ENCODE data around the gene MRPS27. TPM values are rescaled to one million over a fixed set of nuclear protein-coding genes. Genes with fewer than 3 reads are reported as not detected.
"Not testable (repeated sequence)": the region's sequence is repeated elsewhere in the genome, so short reads cannot be mapped to it uniquely, and the experiment has no call there.

MRPS27 gene
- total RNA-seq, 2 experiments from 2014 or later: 93.3 to 113 TPM

DNA sequence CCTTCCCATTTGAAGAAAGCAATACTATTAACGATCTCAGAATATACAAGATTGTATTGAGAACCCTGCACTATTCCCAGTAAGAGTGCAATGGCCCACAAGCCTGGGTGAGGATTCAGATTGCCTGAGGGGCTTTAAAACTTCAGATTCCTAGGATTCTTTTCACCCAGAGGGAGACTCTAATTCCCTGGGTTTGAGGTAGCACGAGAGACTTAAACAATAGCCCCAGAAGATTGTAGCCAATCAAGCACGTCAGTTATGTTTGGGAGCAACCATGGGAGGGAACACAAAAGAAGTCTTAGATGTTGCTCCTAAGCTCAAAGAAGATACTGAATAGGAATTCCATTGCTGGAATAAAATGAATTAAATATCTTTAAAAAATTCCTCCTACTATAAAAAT is 17.9 kb downstream of the MRPS27 start:
- H3K27ac Mint-ChIP-seq: no peak overlapping the region
- intact Hi-C loops (cut with DNase I, micrococcal nuclease): loop anchor here (10.0 kb wide), 3 partner anchors 517 to 1263 kb away; partner anchors contain the start of genes BDP1 (in 2 of the 2), ANKRA2 (in 1 of the 2) and UTP15 (in 1 of the 2)
- peaks cover 32% of the 10 kb centered on the region for H3K36me3 Mint-ChIP-seq (ENCODE audit: low read depth)
- H3K4me3 Mint-ChIP-seq: no peak overlapping the region
- no peaks in the 10 kb centered on the region for H3K9me3 Mint-ChIP-seq (ENCODE audit: low read depth)
- ATAC-seq (no peak), DNase-seq (no peak)
- ChIA-PET CTCF (interaction anchor here (0.6 to 0.7 kb wide), 3 partner anchors 9 to 155 kb away, joined by 3 read pairs; no protein-coding TSS in a partner anchor), POLR2A (no interaction called here)
- no peaks in the 10 kb centered on the region for H3K27me3 Mint-ChIP-seq
- H3K4me1 Mint-ChIP-seq: peaks cover 24% of the 10 kb centered on the region

DNA sequence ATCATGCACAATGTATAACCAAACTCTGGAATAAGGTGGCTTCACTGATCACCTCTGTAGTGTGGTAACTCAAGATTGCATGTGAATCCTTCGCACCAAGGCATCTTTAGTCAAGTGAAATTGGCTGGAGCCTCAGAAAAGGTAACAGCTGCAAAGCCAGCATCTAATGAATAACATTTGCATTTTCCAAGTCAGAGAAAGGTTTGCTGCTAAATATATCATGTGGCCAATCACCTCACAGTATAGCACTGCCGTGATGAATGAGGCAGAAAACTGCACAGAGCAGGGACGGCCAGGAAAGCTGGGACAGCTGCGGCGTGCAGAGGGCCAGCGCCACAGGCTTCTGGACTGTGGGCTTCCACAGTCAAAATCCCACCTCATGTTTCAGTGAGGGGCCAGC is 18.5 kb downstream of the MRPS27 start:
- ChIA-PET POLR2A (no interaction called here), CTCF (interaction anchor here (0.6 to 0.7 kb wide), 2 partner anchors 97 to 155 kb away, joined by 3 read pairs; no protein-coding TSS in a partner anchor)
- intact Hi-C loops (cut with DNase I, micrococcal nuclease): loop anchor here (10.0 kb wide), 3 partner anchors 517 to 1263 kb away; partner anchors contain the start of genes BDP1 (in 2 of the 2), ANKRA2 (in 1 of the 2) and UTP15 (in 1 of the 2)
- DNase-seq (no peak), ATAC-seq (no peak)
- peaks cover 24% of the 10 kb centered on the region for H3K4me1 Mint-ChIP-seq
- peaks cover 36% of the 10 kb centered on the region for H3K36me3 Mint-ChIP-seq (ENCODE audit: low read depth)
- H3K9me3 Mint-ChIP-seq (ENCODE audit: low read depth): no peaks in the 10 kb centered on the region
- H3K27ac Mint-ChIP-seq: no peak overlapping the region
- no peaks in the 10 kb centered on the region for H3K27me3 Mint-ChIP-seq
- H3K4me3 Mint-ChIP-seq: no peak overlapping the region

DNA sequence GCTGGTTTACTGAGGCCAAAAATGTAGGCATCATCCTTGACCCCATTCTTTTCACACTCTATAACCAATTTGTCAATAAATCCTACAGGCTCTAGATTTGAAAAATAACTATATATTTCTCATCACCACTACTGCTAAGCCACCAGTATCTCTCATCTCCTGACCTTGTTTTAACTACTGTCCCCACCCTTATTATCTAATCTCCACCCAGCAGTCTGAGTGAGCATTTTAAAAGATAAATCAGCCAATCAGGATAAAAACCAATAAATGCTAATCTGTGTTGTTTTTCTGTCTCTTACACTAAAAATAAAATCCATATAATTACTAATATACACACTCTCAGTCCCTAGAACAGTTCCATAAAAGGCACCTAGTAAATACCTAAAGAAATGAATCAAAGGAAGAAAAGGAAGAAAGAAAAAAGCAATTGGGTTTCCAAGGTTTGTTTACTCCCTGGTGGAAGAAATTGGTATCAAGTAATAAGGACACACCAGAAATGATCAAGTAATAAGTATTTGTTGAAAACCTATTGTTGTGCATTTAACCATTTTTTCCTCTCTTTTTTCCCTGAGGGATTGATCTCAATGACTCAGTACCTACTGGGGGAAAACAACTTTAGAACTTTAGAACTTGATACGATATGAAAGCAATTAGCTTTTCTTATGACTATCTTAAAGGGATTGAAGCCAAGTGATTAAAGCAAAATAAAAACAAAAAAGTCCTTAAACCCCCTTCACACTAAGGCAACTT is 19.3 kb downstream of the MRPS27 start:
- no peaks in the 10 kb centered on the region for H3K9me3 Mint-ChIP-seq (ENCODE audit: low read depth)
- DNase-seq: no peak
- CTCF ChIA-PET: interaction anchor here (1.6 kb wide), 1 partner anchor 20 kb away, joined by 5 read pairs; no protein-coding TSS in a partner anchor
- intact Hi-C loops (cut with DNase I, micrococcal nuclease): loop anchor here (10.0 kb wide), 3 partner anchors 516 to 1264 kb away; partner anchors contain the start of genes BDP1 (in 2 of the 2), ANKRA2 (in 1 of the 2) and UTP15 (in 1 of the 2)
- no peak overlapping the region for H3K27ac Mint-ChIP-seq
- no peak for ATAC-seq
- POLR2A ChIA-PET: no interaction called here
- no peak overlapping the region for H3K4me3 Mint-ChIP-seq
- peaks cover 42% of the 10 kb centered on the region for H3K36me3 Mint-ChIP-seq (ENCODE audit: low read depth)
- H3K27me3 Mint-ChIP-seq: no peaks in the 10 kb centered on the region
- H3K4me1 Mint-ChIP-seq: peaks cover 22% of the 10 kb centered on the region

DNA sequence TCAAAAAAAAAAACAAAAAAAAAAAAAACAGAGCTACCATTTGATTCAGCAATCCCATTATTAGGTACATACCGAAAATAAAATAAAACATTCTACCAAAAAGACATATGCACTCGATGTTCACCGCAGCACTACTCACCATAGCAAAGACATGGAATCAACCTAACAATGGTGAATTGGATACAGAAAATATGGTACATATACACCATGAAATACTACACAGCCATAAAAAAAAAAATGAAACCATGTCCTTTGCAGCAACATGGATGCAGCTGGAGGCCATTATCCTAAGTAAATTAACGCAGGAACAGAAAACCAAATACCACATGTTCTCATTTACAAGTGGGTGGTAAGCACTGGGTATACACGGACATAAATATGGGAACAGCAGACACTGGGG is 21.3 kb downstream of the MRPS27 start:
- Mint-ChIP-seq H3K36me3 (ENCODE audit: low read depth) (peaks cover 52% of the 10 kb centered on the region), H3K27ac (no peak overlapping the region), H3K27me3 (no peaks in the 10 kb centered on the region), H3K9me3 (ENCODE audit: low read depth) (no peaks in the 10 kb centered on the region), H3K4me3 (no peak overlapping the region), H3K4me1 (peaks cover 12% of the 10 kb centered on the region)
- ChIA-PET CTCF (interaction anchor here (1.1 to 1.6 kb wide), 3 partner anchors 10 to 18 kb away, joined by 3 to 5 read pairs (median 4); no protein-coding TSS in a partner anchor), POLR2A (no interaction called here)
- intact Hi-C loops (cut with DNase I, micrococcal nuclease): no loop called here
- DNase-seq (no peak), ATAC-seq (no peak)

DNA sequence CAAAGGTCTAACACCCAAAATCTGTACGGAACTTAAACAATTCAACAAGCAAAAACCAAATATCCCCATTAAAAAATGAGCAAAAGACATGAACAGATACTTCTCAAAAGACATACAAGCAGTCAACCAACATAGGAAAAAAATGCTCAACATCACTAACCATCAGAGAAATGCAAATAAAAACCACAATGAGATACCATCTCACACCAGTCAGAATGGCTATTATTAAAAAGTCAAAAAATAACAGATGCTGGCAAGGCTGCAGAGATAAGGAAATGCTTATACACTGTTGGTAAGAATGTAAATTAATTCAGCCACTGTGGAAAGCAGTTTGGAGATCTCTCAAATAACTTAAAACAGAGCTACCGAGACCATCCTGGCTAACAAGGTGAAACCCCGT is 21.9 kb downstream of the MRPS27 start:
- H3K9me3 Mint-ChIP-seq (ENCODE audit: low read depth); H3K27ac Mint-ChIP-seq; H3K4me3 Mint-ChIP-seq; H3K27me3 Mint-ChIP-seq; POLR2A ChIA-PET; intact Hi-C loops (cut with DNase I, micrococcal nuclease); DNase-seq; ATAC-seq: not testable (repeated sequence)
- CTCF ChIA-PET: interaction anchor here (1.1 kb wide), 1 partner anchor 16 kb away, joined by 3 read pairs; no protein-coding TSS in a partner anchor
- Mint-ChIP-seq H3K36me3 (ENCODE audit: low read depth) (peaks cover 56% of the 10 kb centered on the region), H3K4me1 (peaks cover 12% of the 10 kb centered on the region)

DNA sequence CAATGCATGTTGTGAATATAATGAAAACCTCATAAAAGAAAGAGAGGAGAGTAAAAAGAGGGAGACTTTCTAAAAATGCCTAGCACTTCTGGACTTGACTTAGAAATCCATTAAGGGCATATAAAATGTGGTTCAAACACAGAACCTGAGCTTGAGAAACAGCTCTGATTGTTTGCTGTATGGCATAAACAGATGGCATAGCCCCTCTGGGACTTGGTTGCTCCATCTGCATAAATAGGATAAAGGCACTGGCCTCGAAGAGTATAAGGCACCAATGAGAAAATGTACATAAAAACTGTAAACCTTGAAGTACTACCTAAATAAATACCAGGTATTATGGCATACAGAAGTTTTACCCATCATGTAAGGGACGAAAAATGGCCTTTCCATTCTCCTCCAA is 23.8 kb downstream of the MRPS27 start:
- Mint-ChIP-seq H3K27me3 (no peaks in the 10 kb centered on the region), H3K4me1 (peaks cover 12% of the 10 kb centered on the region), H3K27ac (no peak overlapping the region), H3K4me3 (no peak overlapping the region), H3K36me3 (ENCODE audit: low read depth) (peaks cover 48% of the 10 kb centered on the region), H3K9me3 (ENCODE audit: low read depth) (no peaks in the 10 kb centered on the region)
- intact Hi-C loops (cut with DNase I, micrococcal nuclease): no loop called here
- ATAC-seq (no peak), DNase-seq (no peak)
- POLR2A ChIA-PET: no interaction called here
- CTCF ChIA-PET: interaction anchor here (1.0 kb wide), 1 partner anchor 11 kb away, joined by 3 read pairs; no protein-coding TSS in a partner anchor

DNA sequence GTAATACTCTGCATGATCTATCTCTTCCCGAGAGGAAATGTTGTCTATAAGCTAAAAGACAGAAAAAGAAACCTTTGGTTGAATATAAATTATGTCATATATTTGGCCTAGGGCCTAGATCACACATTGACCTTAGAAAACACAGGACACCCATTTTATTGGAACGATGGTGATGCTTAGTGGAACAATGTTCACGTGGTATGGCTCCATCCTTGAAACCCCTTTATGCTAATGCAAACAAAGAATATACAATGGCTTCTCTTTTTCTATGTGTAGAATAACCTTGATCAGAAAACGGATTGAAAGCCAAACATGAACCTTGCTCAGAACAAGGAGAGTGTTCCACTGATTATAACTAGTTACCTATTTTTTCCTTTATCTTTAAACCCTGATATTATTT is 24.5 kb downstream of the MRPS27 start:
- ChIA-PET CTCF (interaction anchor here (1.0 kb wide), 1 partner anchor 12 kb away, joined by 3 read pairs; no protein-coding TSS in a partner anchor), POLR2A (interaction anchor here (0.6 kb wide), 1 partner anchor 9 kb away, joined by 3 read pairs; no protein-coding TSS in a partner anchor)
- DNase-seq (no peak), ATAC-seq (no peak)
- Mint-ChIP-seq H3K9me3 (ENCODE audit: low read depth) (no peaks in the 10 kb centered on the region), H3K4me3 (no peak overlapping the region), H3K36me3 (ENCODE audit: low read depth) (peaks cover 44% of the 10 kb centered on the region), H3K27ac (no peak overlapping the region), H3K4me1 (peaks cover 9% of the 10 kb centered on the region), H3K27me3 (no peaks in the 10 kb centered on the region)
- intact Hi-C loops (cut with DNase I, micrococcal nuclease): no loop called here

DNA sequence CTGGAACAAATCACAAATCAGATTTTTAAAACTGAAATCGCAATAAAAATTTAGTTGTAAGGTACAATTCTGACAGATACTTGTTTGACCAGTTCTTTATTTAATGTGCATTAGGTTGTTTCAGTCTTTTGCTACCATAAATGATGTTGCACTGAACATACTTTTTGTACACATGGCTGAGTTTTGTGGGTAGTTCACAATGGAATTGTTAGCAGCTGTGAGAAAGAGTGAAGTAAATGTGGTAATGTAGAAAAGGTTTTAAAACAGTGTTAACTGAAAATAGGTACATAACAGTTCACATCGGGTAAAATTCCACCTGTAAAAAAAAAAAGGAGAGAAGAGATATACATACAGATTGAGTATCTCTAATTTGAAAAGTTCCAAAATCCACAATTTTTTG is 25.6 kb downstream of the MRPS27 start:
- CTCF ChIA-PET: no interaction called here
- Mint-ChIP-seq H3K9me3 (ENCODE audit: low read depth) (no peaks in the 10 kb centered on the region), H3K4me1 (peaks cover 4% of the 10 kb centered on the region), H3K4me3 (no peak overlapping the region), H3K27ac (no peak overlapping the region), H3K27me3 (no peaks in the 10 kb centered on the region), H3K36me3 (ENCODE audit: low read depth) (peaks cover 39% of the 10 kb centered on the region)
- intact Hi-C loops (cut with DNase I, micrococcal nuclease): no loop called here
- POLR2A ChIA-PET: no interaction called here
- no peak for ATAC-seq
- no peak for DNase-seq

DNA sequence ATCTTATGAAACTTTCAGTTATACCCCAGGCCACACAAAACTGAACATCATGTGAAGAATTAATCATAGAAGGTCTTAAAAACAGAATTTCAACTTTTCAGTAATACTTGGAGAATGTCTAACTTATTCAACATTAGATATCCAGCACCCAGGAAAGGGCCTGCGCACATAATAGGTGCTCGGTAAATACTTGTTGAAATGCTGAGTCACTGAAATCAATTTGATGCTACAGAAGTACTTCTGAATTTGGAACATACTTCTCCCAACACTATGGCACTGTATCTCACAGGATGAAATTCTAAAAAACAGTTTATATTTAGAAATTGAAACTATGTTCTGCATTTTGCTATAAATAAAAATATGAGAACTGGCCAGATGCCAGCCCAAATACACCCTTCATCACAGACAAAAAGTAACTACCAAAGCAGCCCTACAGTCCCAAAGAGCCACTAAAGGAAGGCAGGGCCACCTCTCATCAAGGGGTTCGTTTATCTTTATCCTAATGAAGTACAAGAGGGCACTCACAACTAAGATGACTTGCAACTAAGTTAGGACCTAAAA is 26.5 kb downstream of the MRPS27 start:
- ChIA-PET POLR2A (no interaction called here), CTCF (interaction anchor here (1.2 to 1.3 kb wide), 2 partner anchors 9 to 15 kb away, joined by 3 to 6 read pairs; no protein-coding TSS in a partner anchor)
- no peak for DNase-seq
- Mint-ChIP-seq H3K4me1 (peaks cover 4% of the 10 kb centered on the region), H3K4me3 (no peak overlapping the region), H3K27me3 (no peaks in the 10 kb centered on the region), H3K27ac (no peak overlapping the region), H3K36me3 (ENCODE audit: low read depth) (peaks cover 41% of the 10 kb centered on the region), H3K9me3 (ENCODE audit: low read depth) (no peaks in the 10 kb centered on the region)
- ATAC-seq: no peak
- intact Hi-C loops (cut with DNase I, micrococcal nuclease): no loop called here

DNA sequence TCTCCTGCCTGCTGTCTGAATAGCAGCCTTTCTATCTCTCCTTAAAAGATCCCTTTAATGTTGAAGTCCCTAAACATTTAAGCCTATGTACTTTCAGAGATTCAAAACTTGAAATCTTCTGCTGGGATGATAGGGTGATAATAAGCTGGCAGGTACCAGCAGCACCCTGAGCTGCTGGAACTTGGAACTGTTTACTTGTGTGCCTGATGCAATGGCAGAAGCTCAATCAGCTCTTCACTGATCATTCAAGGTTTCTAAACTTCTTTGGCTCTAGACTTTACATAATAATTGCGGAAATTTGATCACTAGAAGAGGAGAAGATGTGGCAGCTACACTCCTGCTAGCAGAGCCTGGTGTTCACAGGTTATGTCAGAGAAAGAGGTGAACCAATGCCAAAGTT is 27.6 kb downstream of the MRPS27 start:
- intact Hi-C loops (cut with DNase I, micrococcal nuclease): no loop called here
- Mint-ChIP-seq H3K36me3 (ENCODE audit: low read depth) (peaks cover 46% of the 10 kb centered on the region), H3K9me3 (ENCODE audit: low read depth) (no peaks in the 10 kb centered on the region), H3K27ac (no peak overlapping the region), H3K4me1 (no peaks in the 10 kb centered on the region), H3K4me3 (no peak overlapping the region), H3K27me3 (no peaks in the 10 kb centered on the region)
- DNase-seq (no peak), ATAC-seq (no peak)
- POLR2A ChIA-PET: no interaction called here
- CTCF ChIA-PET: interaction anchor here (0.5 to 1.3 kb wide), 4 partner anchors 10 to 718 kb away, joined by 3 to 6 read pairs (median 3); no protein-coding TSS in a partner anchor

DNA sequence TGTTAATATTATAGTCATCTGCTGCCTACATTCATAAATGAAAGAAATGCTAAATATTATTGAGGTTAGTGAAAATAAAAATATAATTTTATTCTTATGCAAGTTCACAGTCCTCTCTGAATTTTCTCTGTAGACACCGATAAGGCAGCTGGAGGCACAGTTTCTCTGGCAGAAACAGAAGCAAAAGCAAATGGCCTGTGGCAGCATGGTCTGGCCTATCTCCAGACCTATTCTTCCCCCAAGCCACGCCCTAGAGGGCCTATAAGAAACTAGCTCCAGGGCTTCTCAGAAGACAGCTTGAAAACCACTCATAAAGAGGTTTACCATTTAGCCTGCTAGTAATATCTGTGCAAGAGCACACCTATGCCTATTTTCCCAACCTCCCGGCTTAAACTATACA is 28.4 kb downstream of the MRPS27 start:
- H3K27me3 Mint-ChIP-seq: no peaks in the 10 kb centered on the region
- H3K4me1 Mint-ChIP-seq: no peaks in the 10 kb centered on the region
- CTCF ChIA-PET: no interaction called here
- DNase-seq (no peak), ATAC-seq (no peak)
- intact Hi-C loops (cut with DNase I, micrococcal nuclease): no loop called here
- peaks cover 43% of the 10 kb centered on the region for H3K36me3 Mint-ChIP-seq (ENCODE audit: low read depth)
- no peak overlapping the region for H3K4me3 Mint-ChIP-seq
- no peak overlapping the region for H3K27ac Mint-ChIP-seq
- POLR2A ChIA-PET: no interaction called here
- no peaks in the 10 kb centered on the region for H3K9me3 Mint-ChIP-seq (ENCODE audit: low read depth)
